IMR-90 (cell line): ENCODE results near the gene MIB1.

Source experiments
- BHLHE40 ChIP-seq: fragments of 150-350 bp; IDR thresholded peaks from 2 replicates; pipeline ENCODE4 v1.6.1; 2016; ENCODE audit warnings: mild to moderate bottlenecking, low read depth, low read length
- CHD1 ChIP-seq: IDR thresholded peaks from 2 replicates; pipeline ENCODE4 v1.6.1; 2012; ENCODE audit warnings: low read depth, low read length, improper control_type of control experiment
- CTCF ChIP-seq: conservative IDR thresholded peaks from 2 replicates; pipeline ENCODE4 v1.5.1; 2012; ENCODE audit warnings: mild to moderate bottlenecking, low read depth, low read length, improper control_type of control experiment
- MAFK ChIP-seq: IDR thresholded peaks from 2 replicates; pipeline ENCODE4 v1.6.1; 2012; ENCODE audit warnings: low read depth, low read length, improper control_type of control experiment
- MXI1 ChIP-seq: IDR thresholded peaks from 2 replicates; pipeline ENCODE4 v1.6.1; 2012; ENCODE audit warnings: low read depth, mild to moderate bottlenecking, low read length, moderate library complexity, borderline replicate concordance
- NFE2L2 ChIP-seq: fragments of 150-350 bp; IDR thresholded peaks from 2 replicates; pipeline ENCODE4 v1.6.1; 2016; ENCODE audit warnings: low read depth, mild to moderate bottlenecking, low read length
- POLR2A ChIP-seq: IDR thresholded peaks from 2 replicates; pipeline ENCODE4 v1.6.1; 2012; ENCODE audit warnings: mild to moderate bottlenecking, low read depth, low read length
- RFX5 ChIP-seq: IDR thresholded peaks from 2 replicates; pipeline ENCODE4 v1.8.0; 2012; ENCODE audit warnings: low read depth, mild to moderate bottlenecking, low read length, moderate library complexity
- SMC3 ChIP-seq: fragments of 150-350 bp; IDR thresholded peaks from 2 replicates; pipeline ENCODE4 v1.6.1; 2016; ENCODE audit warnings: low read depth, mild to moderate bottlenecking, antibody characterized with exemption, low read length, moderate library complexity
- USF2 ChIP-seq: fragments of 150-350 bp; IDR thresholded peaks from 2 replicates; pipeline ENCODE4 v1.6.1; 2017; ENCODE audit warnings: mild to moderate bottlenecking, antibody characterized with exemption, low read length, low read depth

- TF ChIP-seq USF2 (no peak), POLR2A (no peak), CTCF (no peak), RFX5 (no peak), NFE2L2 (no peak), MAFK (no peak), CHD1 (no peak), MXI1 (no peak), SMC3 (no peak), BHLHE40 (no peak)
These were observed 168.1 kb downstream of the MIB1 start for GRCh38 chr18:21908711-21909110.
